Activated T-helper 1 cell treated with anti-CD3 and anti-CD28 coated beads, Interleukin-12 subunit alpha, Interleukin-12 subunit beta, Interleukin-2, Interleukin-4 antibody, amounts not matched to agents 30 ng/mL and 10 ng/mL and 1 ng/mL, durations not matched to agents 14 hours and 24 hours and 36 hours (primary cell): ENCODE data around the gene DTX2. TPM values are rescaled to one million over a fixed set of nuclear protein-coding genes. Genes with fewer than 3 reads are reported as not detected.
A peak's percentile ranks its signal among the peaks of the same experiment; 100 is the strongest.
"Not testable (repeated sequence)": the region's sequence is repeated elsewhere in the genome, so short reads cannot be mapped to it uniquely, and the experiment has no call there.

Experiments
- DNase-seq: peaks from one replicate; pipeline ENCODE4 v3.0.0; 2021; ENCODE audit warnings: low spot score
- H3K27ac Mint-ChIP-seq: one replicate; pipeline ENCODE4 v1.8.0; 2021; ENCODE audit warnings: mild to moderate bottlenecking, mixed read lengths
- H3K27me3 Mint-ChIP-seq: one replicate; pipeline ENCODE4 v1.8.0; 2022; ENCODE audit warnings: mild to moderate bottlenecking, moderate library complexity, mixed read lengths; ENCODE audit not compliant: insufficient read depth
- H3K36me3 Mint-ChIP-seq: one replicate; pipeline ENCODE4 v1.8.0; 2021; ENCODE audit warnings: low read depth, mixed read lengths
- H3K4me1 Mint-ChIP-seq: one replicate; pipeline ENCODE4 v1.8.0; 2021; ENCODE audit warnings: low read depth, mixed read lengths
- H3K4me3 Mint-ChIP-seq: one replicate; pipeline ENCODE4 v1.8.0; 2021; ENCODE audit warnings: mild to moderate bottlenecking, moderate library complexity, mixed read lengths
- H3K9me3 Mint-ChIP-seq: one replicate; pipeline ENCODE4 v1.8.0; 2021; ENCODE audit warnings: mixed read lengths
- intact Hi-C: fragments of 100-400 bp; cut with micrococcal nuclease; formaldehyde crosslinking; loops from one replicate; pipeline ENCODE4 v1.15.1; 2024
- total RNA-seq: library from RNA; stranded (reverse); gene quantifications from 2 replicates; pipeline ENCODE4 v1.2.3, GENCODE V29; 2022

The DTX2 gene
- 26.4 and 28.0 TPM in 2 replicates for total RNA-seq

GRCh38 chr7:76461464-76462101 lies at the start of gene DTX2:
Gene DTX2, plus strand, starts transcription at chr7:76461709. Its CDS starts 18,801 bp downstream, at chr7:76480510.
- intact Hi-C loops, H3K27me3 Mint-ChIP-seq, H3K27ac Mint-ChIP-seq, H3K9me3 Mint-ChIP-seq, H3K36me3 Mint-ChIP-seq, H3K4me1 Mint-ChIP-seq: not testable (repeated sequence)
- DNase-seq = peak; percentile 50
- H3K4me3 Mint-ChIP-seq = peak within 1 kb of the TSS; percentile 56

GRCh38 chr7:76412249-76412648 lies 49.3 kb upstream of the DTX2 start:
- Mint-ChIP-seq H3K36me3 (no peaks in the 10 kb centered on the region), H3K4me3 (no peak overlapping the region), H3K27me3 (peaks cover 4% of the 10 kb centered on the region), H3K4me1 (no peaks in the 10 kb centered on the region), H3K27ac (no peak overlapping the region), H3K9me3 (no peaks in the 10 kb centered on the region)
- intact Hi-C loops = no loop called here
- no peak for DNase-seq

GRCh38 chr7:76417654-76418310 lies 43.7 kb upstream of the DTX2 start:
- H3K4me1 Mint-ChIP-seq, DNase-seq, H3K27ac Mint-ChIP-seq, H3K4me3 Mint-ChIP-seq, H3K9me3 Mint-ChIP-seq, intact Hi-C loops, H3K36me3 Mint-ChIP-seq: not testable (repeated sequence)
- H3K27me3 Mint-ChIP-seq = peaks cover 18% of the 10 kb centered on the region

GRCh38 chr7:76421097-76421496 lies 40.4 kb upstream of the DTX2 start:
- peaks cover 26% of the 10 kb centered on the region for H3K4me1 Mint-ChIP-seq
- H3K36me3 Mint-ChIP-seq, H3K9me3 Mint-ChIP-seq, H3K4me3 Mint-ChIP-seq, DNase-seq, intact Hi-C loops, H3K27ac Mint-ChIP-seq: not testable (repeated sequence)
- peaks cover 23% of the 10 kb centered on the region for H3K27me3 Mint-ChIP-seq

GRCh38 chr7:76423666-76424412 lies 37.7 kb upstream of the DTX2 start:
- intact Hi-C loops = no loop called here
- Mint-ChIP-seq H3K27ac (peak overlapping the region; percentile 27), H3K9me3 (no peaks in the 10 kb centered on the region), H3K27me3 (peaks cover 23% of the 10 kb centered on the region), H3K36me3 (no peaks in the 10 kb centered on the region), H3K4me3 (no peak overlapping the region), H3K4me1 (peaks cover 26% of the 10 kb centered on the region)
- DNase-seq = no peak

GRCh38 chr7:76424413-76425111 lies 36.9 kb upstream of the DTX2 start, which contains the start of gene ZP3:
Gene ZP3, plus strand, starts transcription at chr7:76424950. Its CDS starts 15 bp downstream, at chr7:76424965.
- Mint-ChIP-seq H3K27ac (peak within 1 kb of the TSS; percentile 69), H3K4me1 (peaks cover 20% of the 10 kb centered on the region), H3K4me3 (peak within 1 kb of the TSS; percentile 19), H3K27me3 (peaks cover 19% of the 10 kb centered on the region), H3K36me3 (no peaks in the 10 kb centered on the region), H3K9me3 (no peaks in the 10 kb centered on the region)
- peak; percentile 60 for DNase-seq
- intact Hi-C loops = no loop called here

- DNase-seq = no peak
- H3K36me3 Mint-ChIP-seq = no peaks in the 10 kb centered on the region
- intact Hi-C loops = no loop called here
- no peak overlapping the region for H3K27ac Mint-ChIP-seq
- H3K9me3 Mint-ChIP-seq = no peaks in the 10 kb centered on the region
- H3K4me1 Mint-ChIP-seq = peaks cover 20% of the 10 kb centered on the region
- H3K27me3 Mint-ChIP-seq = peaks cover 14% of the 10 kb centered on the region
- H3K4me3 Mint-ChIP-seq = no peak overlapping the region
Observed at GRCh38 chr7:76425156-76425555, 36.4 kb upstream of the DTX2 start.

DNA sequence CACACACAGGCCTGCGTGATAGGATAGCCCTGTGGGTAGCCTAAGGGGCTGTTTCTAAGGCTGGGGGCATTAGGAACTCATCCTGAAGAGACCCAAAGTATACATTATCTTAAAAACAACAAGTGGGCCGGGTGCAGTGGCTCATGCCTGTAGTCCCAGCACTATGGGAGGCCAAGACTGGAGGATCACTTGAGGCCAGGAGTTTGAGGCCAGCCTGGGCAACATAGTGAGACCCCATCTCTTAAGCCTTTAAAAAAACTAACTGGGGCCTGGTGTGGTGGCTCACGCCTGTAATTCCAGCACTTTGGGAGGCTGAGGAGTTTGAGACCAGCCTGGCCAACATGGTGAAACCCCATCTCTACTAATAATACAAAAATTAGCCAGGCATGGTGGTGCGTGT lies 36.0 kb upstream of the DTX2 start:
- H3K27me3 Mint-ChIP-seq = peaks cover 11% of the 10 kb centered on the region

DNA sequence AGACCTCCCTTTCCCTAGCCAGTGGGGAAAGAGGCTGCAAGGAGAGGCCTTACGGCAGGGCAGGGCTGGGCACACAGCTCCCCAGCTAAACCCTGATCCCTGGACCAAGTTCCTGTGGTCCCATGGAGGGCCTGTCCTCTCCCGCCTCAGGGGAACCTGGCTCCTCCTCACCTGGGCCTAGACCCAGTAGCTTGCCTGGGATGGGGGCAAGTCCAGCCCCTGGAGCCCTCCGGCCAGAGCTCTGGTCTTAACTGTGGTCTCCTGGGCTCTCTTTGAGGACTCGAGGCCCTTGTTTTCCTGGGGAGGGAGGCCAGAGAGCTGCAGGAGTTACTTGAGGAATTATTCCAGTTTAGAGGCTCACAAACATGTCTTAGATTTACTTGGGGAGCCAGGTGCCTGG lies 35.3 kb upstream of the DTX2 start:
- Mint-ChIP-seq H3K36me3 (no peaks in the 10 kb centered on the region), H3K9me3 (no peaks in the 10 kb centered on the region), H3K4me3 (no peak overlapping the region), H3K4me1 (peaks cover 20% of the 10 kb centered on the region), H3K27ac (no peak overlapping the region), H3K27me3 (peaks cover 11% of the 10 kb centered on the region)
- no peak for DNase-seq
- intact Hi-C loops = no loop called here

More for the DNA sequence above, 36.0 kb upstream of the DTX2 start:
- H3K27ac Mint-ChIP-seq, DNase-seq, intact Hi-C loops, H3K4me3 Mint-ChIP-seq, H3K36me3 Mint-ChIP-seq, H3K9me3 Mint-ChIP-seq: not testable (repeated sequence)
- H3K4me1 Mint-ChIP-seq = peaks cover 20% of the 10 kb centered on the region

DNA sequence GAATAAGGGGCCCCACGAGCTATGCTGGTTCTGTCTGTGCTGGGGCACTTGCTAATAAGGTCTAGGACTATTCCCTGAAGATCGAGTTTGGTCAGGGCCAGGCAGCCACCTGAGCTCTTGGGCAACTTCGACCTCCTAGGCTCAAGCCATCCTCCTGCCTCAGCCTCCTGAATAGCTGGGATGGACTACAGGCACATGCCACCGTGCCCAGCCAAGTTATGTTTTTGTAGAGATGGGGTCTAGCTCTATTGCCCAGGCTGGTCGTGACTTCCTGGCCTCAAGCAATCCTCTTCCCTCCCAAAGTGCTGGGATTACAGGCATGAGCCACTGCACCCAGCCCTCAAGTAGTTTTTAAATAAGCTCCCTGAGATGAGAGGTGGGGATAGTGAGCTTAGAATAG lies 33.9 kb upstream of the DTX2 start:
- intact Hi-C loops = no loop called here
- peaks cover 7% of the 10 kb centered on the region for H3K27me3 Mint-ChIP-seq
- no peaks in the 10 kb centered on the region for H3K36me3 Mint-ChIP-seq
- no peaks in the 10 kb centered on the region for H3K9me3 Mint-ChIP-seq
- no peak for DNase-seq
- peaks cover 20% of the 10 kb centered on the region for H3K4me1 Mint-ChIP-seq
- H3K4me3 Mint-ChIP-seq = no peak overlapping the region
- no peak overlapping the region for H3K27ac Mint-ChIP-seq

GRCh38 chr7:76428149-76428823 lies 33.2 kb upstream of the DTX2 start:
- H3K27ac Mint-ChIP-seq = no peak overlapping the region
- no peaks in the 10 kb centered on the region for H3K9me3 Mint-ChIP-seq
- peaks cover 3% of the 10 kb centered on the region for H3K27me3 Mint-ChIP-seq
- intact Hi-C loops = no loop called here
- DNase-seq = no peak
- H3K36me3 Mint-ChIP-seq = no peaks in the 10 kb centered on the region
- H3K4me3 Mint-ChIP-seq = no peak overlapping the region
- H3K4me1 Mint-ChIP-seq = peaks cover 20% of the 10 kb centered on the region
